COLO668 (cell line): ENCODE data around the gene TPO.

Experiments used
- DNase-seq: peaks from one replicate; lab custom pipeline; 2025; ENCODE audit not compliant: unreplicated experiment; lab: John Stamatoyannopoulos, UW

Gene TPO

DNA sequence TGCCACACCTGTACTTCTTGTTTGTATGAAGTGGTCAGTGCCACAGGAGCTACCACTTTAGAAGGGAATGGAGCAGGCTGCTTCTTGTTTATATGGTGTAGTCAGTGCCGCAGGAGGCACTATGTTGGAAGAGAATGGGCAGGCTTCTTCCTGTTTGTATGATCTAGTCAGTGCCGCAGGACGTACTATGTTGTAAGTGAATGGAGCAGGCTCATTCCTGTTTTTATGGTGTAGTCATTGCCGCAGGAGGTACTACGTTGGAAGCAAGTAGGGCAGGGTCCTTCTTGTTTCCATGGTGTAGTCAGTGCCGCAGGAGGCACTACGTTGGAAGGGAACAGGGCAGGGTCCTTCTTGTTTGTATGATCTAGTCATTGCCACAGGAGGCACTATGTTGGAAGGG is 27.3 kb downstream of the TPO start:
- no peak for DNase-seq

DNA sequence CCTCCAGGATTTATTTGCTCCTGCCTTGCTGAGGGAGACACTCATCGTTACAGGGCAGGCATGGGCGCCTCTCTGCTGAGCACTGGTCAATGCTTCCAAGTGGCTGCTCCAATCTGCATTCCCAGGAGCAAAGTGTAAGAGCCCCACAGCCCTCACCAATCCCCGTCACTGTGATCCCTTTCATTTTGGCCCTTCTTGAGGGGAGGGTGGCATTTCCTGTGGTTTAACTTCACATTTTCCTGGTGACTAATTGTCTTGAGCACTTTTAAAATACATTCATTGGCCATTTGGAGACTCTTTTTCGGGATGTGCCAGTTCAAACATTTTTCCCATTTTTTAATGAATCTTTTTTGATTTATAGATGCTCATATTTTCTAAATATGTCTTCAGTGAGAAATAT is 33.0 kb downstream of the TPO start:
- no peak for DNase-seq

DNA sequence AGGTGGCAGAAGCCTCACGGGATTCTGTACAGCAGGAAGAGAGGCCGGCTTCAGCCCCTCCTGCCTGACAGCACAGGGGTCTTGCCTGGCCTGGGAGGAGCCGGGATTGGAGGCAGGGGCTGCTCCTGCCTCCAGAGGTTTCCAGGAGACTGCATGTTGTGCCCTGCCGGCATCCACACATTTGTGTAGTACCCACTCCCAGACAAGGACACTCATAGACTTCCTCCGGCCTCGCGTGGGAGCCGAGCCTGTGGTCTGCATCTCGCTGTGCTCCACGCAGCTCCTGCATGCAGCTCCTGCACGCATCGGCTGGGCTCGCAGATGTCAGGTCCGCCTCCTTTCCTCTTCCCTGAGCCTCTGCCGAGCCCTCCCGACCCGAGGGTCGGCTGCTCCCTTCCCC is 34.7 kb downstream of the TPO start:
- no peak for DNase-seq

DNA sequence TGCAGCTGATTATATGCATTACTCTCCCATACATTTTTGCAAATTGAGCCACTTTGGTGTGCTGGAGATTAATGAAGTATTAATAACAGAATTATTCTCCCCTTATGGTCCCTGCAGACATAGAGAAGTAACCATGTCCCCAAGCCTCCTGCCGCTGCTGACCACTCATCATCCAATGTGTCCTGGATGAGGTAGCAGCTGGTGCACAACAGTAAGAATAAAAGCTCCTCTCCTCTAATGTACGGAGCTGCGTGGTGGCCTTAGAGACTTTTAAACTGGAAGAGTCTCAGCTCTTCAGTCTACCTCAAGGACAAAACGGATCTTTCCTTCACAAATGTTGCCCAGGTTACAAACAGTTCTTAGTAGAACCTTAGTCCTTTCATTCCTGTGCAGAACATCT is 37.7 kb downstream of the TPO start:
- no peak for DNase-seq

DNA sequence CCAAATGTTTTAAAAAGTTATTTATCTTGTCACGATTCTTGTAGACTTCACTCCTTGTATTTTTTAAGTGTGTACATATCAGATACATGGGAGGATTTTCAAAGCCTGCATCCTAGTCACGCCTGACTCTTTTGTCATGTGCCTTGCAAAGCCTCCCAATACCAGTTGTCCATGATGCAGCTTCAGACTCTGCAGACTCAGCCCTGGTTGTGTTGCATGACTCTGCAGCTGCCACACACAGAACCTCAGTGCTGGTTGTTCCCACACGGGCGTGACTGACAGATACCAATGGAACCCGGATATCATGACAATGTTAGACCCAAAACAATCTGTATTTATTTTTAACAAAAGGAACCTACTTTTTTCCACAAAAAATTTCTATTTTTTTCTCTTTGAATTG is 38.2 kb downstream of the TPO start:
- DNase-seq = no peak

DNA sequence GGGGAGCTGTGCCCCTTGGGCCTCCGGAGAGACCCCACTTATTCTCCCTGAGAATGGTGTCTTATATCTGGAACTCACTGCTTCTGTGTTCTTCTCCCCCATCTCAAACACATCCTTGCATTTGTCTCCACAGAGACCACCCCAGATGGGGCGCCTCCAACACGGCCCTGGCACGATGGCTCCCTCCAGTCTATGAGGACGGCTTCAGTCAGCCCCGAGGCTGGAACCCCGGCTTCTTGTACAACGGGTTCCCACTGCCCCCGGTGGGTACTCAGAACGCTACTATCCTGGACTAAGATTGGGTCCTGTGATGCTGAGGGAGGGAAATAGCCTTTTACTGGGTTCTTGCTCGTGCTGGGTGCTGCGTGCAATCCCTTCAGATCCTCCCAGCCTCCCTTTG is 40.3 kb downstream of the TPO start:
- no peak for DNase-seq

DNA sequence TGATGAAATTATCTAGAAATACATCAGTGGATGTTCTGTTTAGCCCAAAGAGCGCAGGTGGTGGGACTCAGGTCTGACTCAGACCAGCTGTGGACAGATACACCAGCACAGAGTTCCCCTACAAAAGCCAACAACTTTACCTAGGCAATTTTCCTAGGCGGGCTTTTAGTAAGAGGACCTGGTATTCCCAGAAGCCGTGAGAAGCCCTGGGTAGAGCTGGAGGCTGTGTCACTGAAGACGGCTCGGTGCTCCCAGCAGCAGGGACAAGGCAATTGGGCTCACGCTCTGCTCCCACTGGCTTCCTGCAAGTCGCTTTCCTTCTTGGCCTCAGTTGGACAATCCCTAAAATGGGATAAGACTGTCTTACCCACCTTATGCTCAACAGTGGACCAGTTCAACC is 41.1 kb downstream of the TPO start:
- DNase-seq = no peak

DNA sequence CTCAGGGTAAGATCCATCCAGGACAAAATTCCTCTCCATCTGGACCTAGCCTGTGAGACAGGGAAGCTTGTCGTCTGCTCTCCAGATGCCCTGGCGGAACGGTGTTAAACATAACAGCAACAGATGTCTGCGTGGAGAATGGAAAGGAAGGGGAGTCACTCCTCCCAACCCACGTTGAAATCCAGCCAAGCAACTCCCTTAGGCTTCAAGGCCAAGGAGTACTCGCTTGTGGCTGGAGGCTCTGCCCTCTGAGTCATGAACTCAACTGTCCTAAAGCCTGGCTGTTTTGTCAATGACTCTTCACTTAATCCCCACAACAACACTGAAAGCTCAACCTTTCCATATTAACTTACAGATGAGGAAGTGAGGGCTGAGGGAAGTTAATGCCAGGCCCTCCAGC is 42.2 kb downstream of the TPO start:
- no peak for DNase-seq

DNA sequence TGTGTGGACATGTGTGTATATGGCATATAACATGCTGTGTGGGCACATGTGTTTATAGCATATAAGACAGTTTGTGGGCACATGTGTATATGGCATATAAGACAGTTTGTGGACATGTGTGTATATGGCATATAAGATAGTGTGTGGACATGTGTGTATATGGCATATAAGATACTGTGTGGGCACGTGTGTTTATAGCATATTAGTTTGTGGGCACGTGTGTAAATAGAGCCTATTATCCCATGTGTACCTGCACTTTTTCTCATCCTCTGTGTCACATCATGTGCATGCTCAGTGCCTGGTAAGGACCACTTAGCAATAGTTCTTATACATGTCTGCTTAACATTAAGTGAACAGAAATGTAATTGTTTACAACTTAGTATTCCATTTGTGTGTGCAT is 45.2 kb downstream of the TPO start:
- DNase-seq = no peak

DNA sequence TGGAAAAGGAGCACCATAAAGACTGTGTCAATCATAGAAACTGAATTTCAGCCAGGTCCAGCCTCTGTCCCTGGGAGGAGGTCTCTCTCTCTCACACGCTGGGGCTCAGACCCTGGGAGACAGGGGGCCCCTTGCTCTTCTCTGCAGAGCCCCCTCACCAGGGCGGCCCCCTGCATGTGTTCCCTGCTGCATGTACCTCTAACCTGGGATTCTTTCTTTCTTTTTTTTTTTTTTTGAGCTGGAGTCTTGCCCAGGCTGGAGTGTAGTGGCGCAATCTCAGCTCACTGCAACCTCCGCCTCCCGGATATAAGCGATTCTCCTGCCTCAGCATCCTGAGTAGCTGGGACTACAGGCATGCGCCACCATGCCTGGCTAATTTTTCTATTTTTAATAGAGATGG is 46.5 kb downstream of the TPO start:
- DNase-seq = no peak

DNA sequence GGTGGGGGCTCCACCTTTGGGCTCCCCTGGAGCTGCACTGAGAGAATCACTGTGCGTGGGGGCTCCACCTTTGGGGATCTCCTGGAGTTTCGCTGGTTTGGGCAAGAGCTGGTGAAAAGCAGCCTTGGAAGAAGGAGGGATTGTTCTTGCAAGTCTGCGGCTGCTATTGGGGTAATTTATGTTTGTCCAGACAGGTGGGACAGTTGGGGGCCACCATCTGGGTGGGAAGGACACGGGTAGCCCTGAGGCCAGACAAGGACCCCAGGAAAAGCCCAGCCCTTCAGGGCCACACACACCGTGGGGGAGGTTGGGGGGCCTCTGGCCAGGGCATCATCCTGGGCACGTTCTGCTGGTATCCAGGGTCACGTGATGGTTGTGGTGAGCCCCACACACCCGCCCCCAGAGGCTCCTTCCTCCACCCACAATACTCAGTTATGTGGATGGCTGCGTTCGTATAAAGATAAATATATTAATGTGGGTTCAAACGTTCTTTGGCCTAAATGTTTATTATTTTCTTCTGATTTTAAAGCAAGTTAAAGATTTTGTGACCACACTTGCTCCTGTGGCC is 47.7 kb downstream of the TPO start:
- DNase-seq = no peak

DNA sequence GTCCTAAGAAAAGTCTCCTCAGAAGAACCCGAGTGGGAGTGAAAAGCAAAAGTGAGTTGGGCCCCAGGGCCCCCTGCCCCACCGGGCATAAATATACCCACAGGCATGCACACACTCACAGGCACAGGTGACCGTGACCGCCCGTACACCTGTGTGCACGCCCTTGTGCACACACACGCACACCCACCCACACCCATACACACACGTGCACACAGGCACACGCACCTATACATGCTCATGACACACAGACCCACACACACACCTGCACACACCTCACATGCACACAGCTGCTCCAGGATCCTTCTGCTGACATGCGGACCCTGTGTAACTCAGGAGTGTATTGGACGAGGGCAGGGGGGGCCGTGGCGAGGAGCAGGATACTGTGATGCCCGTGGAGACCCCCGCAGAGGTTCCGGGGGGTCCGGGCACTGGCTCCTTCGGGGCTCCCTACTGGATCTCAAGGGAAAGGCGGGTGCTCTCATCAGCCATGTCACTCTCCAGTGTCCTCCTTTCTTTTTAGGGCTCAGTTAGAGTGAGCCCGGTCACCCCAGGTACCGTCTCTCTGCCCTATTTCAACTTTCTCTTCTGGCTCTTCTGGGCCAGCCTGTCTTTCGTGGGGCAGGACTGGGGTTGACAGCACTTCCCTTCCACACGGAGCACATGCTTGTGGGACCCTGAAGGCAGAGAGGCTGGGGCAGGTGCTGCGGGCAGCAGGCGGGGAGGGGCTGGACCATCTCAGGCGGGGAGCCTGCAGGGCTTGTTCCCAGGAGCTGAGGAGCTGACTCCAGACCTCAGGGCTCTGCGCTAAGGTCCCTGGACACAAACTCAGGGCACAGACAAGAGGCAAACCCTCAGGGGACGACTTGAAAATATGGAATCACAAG is 48.5 kb downstream of the TPO start:
- DNase-seq = no peak

DNA sequence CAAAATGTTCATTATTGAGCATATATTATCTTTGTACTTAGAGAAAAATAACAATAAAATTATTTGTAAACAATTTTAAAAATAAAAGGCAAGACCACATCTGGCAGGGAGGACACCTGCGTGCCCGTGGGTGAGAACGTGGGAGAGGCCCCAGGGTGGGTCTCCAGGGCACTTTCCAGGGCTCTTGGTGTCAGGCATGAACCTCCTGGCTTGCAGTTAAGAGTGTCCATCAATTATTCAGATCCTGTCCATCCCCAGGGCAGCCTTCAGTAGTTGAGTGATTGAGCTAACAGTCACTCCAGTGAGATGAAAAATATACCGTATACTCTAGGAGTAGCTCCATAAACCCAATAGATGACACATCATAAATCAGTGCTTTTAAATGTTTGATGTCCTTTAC is 49.7 kb downstream of the TPO start:
- no peak for DNase-seq

DNA sequence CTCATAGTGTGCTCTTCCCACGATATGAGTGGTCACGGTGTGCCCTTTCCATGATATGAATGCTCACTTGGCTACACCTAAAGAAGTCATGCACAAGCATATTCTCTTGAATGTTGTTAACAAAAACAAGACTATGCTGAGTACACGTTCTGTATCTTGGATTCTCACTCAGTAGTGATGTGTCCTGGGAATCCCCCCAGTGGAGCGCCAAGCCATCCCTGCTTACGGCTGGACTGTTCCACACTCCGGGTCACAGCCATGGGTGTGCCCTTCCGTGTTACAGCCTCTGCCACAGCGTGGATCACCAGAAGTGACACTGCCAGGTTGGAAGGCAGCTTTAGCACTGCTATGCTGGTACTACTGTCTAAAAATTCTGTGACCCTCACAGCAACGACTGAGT is 59.1 kb downstream of the TPO start:
- no peak for DNase-seq

DNA sequence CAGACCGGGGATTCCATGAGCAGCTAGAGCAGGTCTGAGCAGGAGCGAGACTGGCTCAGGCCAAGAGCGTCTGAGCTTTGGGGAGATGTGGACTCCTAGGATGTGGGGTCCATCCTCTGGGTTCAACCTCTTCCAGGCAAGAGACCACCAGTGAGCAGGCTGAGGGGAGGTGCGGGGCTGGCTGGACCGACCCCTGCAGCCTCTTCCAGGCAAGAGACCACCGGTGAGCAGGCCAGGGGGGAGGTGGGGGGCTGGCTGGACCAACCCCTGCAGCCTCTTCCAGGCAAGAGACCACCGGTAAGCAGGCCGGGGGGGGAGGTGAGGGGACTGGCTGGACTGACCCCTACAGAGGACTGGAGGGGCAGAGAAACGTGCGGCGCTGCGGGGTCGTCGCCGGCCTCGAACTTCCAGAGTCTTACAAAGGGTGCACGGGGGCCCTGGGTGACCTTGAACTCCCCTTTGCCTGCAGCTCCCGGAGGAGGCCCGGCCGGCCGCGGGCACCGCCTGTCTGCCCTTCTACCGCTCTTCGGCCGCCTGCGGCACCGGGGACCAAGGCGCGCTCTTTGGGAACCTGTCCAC is 63.4 kb downstream of the TPO start:
- DNase-seq = no peak

DNA sequence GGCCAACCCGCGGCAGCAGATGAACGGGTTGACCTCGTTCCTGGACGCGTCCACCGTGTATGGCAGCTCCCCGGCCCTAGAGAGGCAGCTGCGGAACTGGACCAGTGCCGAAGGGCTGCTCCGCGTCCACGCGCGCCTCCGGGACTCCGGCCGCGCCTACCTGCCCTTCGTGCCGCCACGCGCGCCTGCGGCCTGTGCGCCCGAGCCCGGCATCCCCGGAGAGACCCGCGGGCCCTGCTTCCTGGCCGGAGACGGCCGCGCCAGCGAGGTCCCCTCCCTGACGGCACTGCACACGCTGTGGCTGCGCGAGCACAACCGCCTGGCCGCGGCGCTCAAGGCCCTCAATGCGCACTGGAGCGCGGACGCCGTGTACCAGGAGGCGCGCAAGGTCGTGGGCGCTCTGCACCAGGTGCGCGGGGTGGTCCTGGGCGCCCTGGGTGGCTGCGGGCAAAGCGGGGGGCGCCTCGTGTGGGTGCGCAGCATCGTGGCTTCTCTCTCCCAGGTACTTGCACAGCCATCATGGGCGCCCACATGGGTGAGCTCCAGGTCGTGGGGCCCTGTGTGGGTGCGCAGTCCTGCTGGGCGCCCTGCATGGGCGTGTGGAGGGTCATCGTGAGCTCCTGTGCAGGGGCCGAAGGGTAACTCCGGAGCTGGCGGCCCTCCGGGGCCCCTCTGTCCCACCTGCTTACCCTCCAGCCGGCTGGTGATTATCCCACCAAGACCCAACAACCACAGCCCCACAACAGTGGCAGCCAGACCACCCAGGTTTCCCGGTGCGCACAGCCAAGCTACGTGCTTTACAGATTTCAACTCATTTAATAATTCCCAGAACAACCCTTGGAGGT is 64.2 kb downstream of the TPO start:
- DNase-seq = no peak

DNA sequence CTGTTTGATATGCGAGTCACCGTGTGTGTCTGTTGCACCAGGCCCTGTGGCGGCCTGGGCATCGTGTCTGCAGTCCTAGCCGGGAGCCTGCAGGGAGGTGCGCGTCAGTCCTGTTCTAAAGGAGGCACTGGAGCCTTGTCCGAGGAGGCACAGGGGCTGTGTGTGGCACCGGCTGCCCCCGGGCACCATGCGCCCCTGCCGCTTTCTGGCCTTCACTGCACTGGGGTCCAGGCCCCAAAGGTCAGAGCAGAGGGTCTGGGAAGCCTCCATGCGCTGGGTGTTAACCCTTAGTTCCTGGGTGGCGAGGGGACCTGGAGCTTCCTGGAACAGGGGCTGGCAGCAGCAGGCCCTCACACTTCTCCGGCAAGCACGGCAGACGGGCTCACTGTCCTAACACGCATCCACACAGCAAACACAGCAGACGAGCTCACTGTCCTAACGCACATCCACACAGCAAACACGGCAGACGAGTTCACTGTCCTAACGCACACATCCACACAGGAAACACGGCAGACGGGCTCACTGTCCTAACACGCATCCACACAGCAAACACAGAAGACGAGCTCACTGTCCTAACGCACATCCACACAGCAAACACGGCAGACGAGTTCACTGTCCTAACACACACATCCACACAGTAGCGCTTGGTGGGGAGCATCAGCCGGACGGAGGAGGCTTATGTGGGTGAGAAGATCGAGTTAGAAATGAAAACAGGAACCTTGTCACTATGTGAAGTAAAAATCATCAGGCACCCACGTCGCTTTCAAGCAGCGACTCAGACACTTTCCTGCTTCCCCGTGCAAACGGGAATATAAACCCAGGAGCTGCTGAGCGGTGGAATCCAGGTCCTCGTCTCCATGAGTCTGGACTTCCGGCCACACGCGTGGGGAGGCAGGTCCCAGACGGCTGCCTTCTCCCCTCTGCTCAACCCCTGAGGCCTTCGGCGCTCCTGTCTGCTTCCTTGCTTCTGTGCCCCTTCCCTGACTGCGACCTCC is 65.3 kb downstream of the TPO start:
- DNase-seq = no peak

DNA sequence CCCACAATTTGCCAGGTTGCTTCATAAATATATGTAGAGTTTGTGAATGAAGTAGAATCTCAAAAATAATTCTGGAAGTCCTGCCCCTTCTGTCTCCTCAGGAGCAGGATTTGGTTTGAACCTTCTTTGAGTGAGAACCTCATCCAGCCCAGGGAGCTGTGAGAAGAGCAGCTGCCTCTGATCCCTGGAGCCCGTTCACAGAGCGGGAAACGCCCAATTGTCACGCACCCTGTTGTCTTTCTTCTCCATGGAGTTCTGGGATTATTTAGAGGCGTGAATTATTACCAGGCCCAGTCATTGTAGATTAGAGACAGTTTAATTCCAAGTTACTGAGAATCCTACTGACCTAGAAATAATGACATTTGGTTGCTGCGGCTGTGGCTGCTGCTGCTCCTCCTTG is 66.1 kb downstream of the TPO start:
- no peak for DNase-seq

DNA sequence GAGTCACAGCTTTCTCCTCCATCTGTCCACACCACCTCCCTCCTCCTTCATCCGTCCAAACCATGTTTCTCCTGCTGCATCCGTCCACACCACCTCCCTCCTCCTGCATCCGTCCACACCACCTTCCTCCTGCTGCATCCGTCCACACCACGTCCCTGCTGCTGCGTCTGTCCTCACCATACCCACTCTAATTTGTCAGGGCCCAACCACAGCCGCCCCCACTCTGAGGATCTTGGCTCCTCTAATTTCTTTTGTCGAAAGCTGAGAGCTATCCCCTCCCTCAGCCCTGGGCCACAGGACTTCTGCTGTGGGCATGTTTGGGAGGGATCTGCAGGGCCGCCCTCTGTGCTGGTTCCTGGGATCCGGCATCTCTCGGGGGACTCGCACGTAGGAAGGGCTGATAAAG is 67.4 kb downstream of the TPO start:
- DNase-seq = no peak

DNA sequence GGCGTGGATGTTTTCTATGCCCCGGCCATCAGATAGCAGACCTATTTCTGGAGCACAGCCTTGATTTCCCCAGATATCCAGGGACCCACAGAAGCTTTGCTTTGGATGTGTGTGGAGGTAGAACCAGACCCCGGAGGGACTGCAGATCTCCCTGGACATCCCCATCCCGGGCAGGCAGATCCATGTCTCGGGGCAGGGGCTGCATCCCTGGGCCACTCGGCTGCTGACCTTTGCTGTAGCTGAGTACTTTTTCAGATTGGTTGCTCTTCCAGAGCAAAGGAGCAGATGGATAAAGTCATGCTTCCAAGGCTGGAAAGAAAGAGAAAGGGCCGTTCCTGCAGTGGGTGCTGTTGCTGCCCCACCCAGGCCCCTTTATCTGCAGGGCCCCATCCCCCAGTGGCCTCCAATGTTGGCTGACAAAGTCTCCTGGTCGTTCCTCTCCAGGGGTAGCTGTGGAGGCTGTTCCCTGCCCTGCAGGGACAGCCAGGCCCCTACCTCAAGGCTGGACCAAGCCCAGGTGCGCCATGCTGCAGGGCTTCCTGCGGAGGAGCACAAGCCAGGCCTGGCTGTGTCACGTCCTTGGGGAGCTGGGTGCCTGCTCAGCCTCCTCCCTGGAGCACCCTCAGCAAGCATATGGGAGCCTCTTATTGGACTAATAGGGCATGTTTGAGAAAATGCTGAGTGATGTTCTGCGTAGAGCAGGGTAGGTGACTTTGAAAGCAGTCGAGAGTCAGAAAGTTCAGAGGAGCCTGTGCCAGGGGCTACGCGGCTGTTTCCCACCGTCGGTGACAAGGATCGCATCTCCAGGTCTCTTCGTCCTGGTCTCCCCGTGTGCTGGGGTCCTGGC is 68.4 kb downstream of the TPO start:
- DNase-seq = no peak
